GM13976 (cell line): ENCODE results near the gene TMEM191C.
"Not testable (repeated sequence)": the region's sequence is repeated elsewhere in the genome, so short reads cannot be mapped to it uniquely, and the experiment has no call there.

ENCODE experiments used
- DNase-seq: peaks from one replicate; pipeline ENCODE4 v3.0.0; 2012; ENCODE audit warnings: low spot score
- in situ Hi-C: fragments of 300-500 bp; cut with MboI; formaldehyde crosslinking; loops from one replicate; pipeline ENCODE4 v1.12.0; 2022; ENCODE audit warnings: low sequenced_read_pairs, mixed read lengths, inconsistent platforms; ENCODE audit not compliant: unreplicated experiment

Gene TMEM191C

DNA sequence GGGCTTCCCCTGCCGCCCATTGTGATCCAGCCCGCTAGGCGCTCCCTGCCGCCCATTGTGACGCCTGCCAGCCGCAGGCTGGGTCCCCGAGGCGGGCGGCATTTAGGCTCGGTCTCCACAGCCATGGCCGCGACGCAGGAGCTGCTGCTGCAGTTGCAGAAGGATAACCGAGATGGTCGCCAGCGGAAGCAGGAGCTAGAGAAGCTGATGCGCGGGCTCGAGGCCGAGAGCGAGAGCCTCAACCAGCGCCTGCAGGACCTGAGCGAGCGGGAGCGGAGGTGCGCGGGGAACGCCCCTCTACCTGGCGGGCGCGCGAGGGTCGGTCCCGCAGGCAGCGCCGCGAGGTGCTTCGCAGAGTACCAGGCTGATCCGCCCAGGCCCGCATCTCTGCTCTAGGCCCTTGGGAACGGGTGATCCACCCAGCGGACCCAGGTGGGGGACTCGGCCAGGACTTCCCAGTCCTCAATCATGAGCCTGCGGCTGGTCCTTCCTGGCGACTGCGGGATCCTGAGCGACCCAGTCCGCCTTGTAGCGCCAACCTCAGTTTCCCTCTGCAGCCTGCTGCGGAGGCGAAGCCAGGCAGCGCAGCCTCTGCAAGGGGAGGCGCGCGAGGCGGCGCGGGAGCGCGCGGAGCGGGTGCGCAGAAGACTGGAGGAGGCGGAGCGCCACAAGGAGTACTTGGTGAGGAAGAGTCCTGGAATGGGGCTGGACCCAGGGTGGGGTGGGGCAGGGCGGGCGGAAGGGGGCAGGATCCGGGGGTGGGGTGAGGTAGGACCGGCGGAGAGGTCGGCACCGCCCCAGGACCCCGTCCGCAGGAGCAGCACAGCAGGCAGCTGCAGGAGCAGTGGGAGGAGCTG lies at the start of gene TMEM191C:
Gene TMEM191C, plus strand, starts transcription at position 51 of the 857 bp plus-strand sequence. Its CDS starts 73 bp downstream, at position 124.
- DNase-seq, in situ Hi-C loops: not testable (repeated sequence)

GRCh38 chr22:21417853-21418252 lies 49.3 kb upstream of the TMEM191C start:
- in situ Hi-C loops, DNase-seq: not testable (repeated sequence)

GRCh38 chr22:21418974-21419638 lies 48.1 kb upstream of the TMEM191C start:
- in situ Hi-C loops, DNase-seq: not testable (repeated sequence)

- in situ Hi-C loops, DNase-seq: not testable (repeated sequence)
Observed at GRCh38 chr22:21420180-21420763, 46.9 kb upstream of the TMEM191C start.

- in situ Hi-C loops, DNase-seq: not testable (repeated sequence)
Observed at GRCh38 chr22:21424084-21424709, 43.0 kb upstream of the TMEM191C start.

GRCh38 chr22:21434378-21435233 lies 32.6 kb upstream of the TMEM191C start:
- DNase-seq, in situ Hi-C loops: not testable (repeated sequence)

DNA sequence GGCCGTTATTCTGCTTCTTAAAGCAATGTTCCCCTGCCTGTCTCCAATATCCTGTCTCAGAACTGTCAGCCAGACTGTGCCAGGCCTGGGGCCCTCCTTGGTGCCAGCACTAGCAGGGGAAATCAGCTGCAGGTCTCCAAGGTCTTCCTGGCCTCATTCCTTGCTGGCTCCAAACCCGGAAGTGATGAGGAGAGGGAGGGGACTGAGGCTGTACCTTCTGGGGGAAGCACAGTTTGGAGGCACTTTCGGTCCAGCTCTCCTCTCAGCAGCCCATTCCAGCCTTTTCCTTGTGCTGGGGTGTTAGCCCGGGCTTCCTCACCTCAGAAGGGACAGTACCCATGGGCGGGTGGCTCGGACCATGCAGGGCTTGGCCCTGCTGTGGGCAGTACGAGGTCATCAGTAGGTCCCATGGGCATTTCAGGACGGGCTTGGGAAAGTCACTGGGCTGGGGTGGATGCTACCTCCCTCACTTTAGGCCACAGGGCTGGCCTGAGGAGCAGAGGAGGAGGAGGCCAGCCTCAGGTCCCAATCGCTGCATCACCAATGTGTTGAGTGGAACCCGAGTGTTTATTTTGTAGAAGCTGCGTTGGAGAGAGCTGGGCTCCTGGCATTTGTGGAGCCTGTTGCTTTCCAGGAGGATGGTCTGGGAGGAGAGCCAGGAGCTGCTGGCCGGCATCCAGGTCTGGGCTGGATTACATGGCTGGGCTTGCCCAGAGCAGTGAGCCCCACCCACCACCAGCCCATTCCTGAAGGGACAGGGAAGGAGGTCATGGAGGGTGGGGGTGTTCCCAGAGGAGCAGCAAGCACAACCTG lies 31.0 kb upstream of the TMEM191C start:
- DNase-seq, in situ Hi-C loops: not testable (repeated sequence)

- in situ Hi-C loops, DNase-seq: not testable (repeated sequence)
Observed at GRCh38 chr22:21438013-21438412, 29.2 kb upstream of the TMEM191C start.

DNA sequence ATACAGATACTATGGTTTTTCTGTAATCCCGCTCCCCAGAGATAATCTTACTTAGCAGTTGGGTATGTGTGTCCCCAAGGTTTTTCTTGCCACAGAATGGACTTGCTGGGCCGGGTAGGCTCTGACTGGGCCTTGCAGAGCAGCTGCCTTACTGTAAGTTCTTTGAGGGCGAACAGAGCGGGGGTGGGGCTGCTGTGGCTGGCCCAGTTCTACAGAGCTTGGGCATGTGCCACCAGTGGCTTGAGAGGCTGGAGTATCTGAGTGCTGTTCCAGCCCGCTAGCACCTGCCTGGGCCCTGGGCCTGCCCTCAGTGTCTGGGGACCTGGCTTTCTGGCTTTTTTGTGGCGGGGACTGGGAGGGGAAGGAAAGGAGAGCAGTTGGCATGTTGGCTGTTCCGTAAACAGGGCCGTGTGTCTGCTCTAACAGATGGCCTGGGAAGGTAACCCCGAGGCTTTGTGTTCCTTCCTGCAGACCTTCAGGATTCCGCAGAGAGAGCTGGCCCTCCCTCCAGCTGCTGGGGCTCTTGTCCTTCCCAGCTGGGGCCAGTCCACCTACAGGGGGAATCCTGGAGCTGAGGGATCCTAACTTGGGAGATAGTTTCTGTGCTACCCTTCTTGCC lies 27.1 kb upstream of the TMEM191C start:
- in situ Hi-C loops, DNase-seq: not testable (repeated sequence)

GRCh38 chr22:21440676-21441075 lies 26.5 kb upstream of the TMEM191C start:
- in situ Hi-C loops, DNase-seq: not testable (repeated sequence)

GRCh38 chr22:21441170-21441569 lies 26.0 kb upstream of the TMEM191C start:
- DNase-seq, in situ Hi-C loops: not testable (repeated sequence)

- DNase-seq, in situ Hi-C loops: not testable (repeated sequence)
Observed at GRCh38 chr22:21442123-21442522, 25.1 kb upstream of the TMEM191C start.

DNA sequence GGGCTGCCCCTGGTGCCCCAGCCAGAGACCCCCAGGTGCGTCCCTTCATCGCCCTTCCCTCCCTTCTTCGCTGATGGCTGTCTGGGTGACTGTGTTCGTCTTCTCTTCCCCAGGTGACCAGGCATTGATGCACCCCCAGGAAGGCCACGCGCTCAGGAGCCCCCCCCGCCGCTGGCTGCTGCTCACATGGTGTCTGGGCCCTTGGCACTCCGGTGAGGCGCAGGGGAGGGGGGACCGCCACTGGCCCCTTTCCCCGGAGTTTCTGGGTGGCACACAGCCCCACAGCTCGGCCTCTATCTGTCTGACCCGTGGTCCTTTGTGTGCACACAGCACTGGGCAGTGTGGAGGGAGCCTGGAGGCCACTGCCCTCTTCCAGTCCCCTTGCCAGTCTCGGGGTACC lies 24.5 kb upstream of the TMEM191C start:
- in situ Hi-C loops, DNase-seq: not testable (repeated sequence)
